Tibial nerve (tissue), 4 donors: Measurements from ENCODE around the gene MLN. TPM values are rescaled to one million over a fixed set of nuclear protein-coding genes. Genes with fewer than 3 reads are reported as not detected.

Experiments used
- DNase-seq, 2 donors: peaks; one replicate each; pipeline ENCODE4 v3.0.0-alpha.2; 2019; ENCODE audit warnings: low spot score in 2 of 2
- H3K27ac ChIP-seq, 4 donors: fragments of 200-600 bp; sonication (generic) in 3 of 4; one replicate each; pipeline ENCODE4 v1.5.1; 2017 to 2019; ENCODE audit warnings: mild to moderate bottlenecking in 1 of 4
- H3K27me3 ChIP-seq, 2 donors: fragments of 200-600 bp; sonication (generic) in 1 of 2; one replicate each; pipeline versions ENCODE4 v1.5.1 to v1.6.0; 2017 to 2019
- H3K36me3 ChIP-seq, 3 donors: fragments of 200-600 bp; sonication (generic); one replicate each; pipeline ENCODE4 v1.5.1; 2018 to 2019
- H3K4me1 ChIP-seq, 4 donors: fragments of 200-600 bp; sonication (generic) in 3 of 4; one replicate each; pipeline ENCODE4 v1.5.1; 2017 to 2019
- H3K4me3 ChIP-seq, 4 donors: fragments of 200-600 bp; sonication (generic) in 3 of 4; one replicate each; pipeline ENCODE4 v1.5.1; 2017 to 2019; ENCODE audit warnings: mild to moderate bottlenecking in 1 of 4, moderate library complexity in 1 of 4
- H3K9me3 ChIP-seq, 4 donors: fragments of 200-600 bp; sonication (generic) in 3 of 4; one replicate each; pipeline ENCODE4 v1.5.1; 2017 to 2019
- EP300 ChIP-seq, 2 donors: sonication (generic); formaldehyde crosslinking; IDR thresholded peaks; one replicate each; pipeline ENCODE4 v1.6.1; 2017; ENCODE audit warnings: antibody characterized with exemption in 2 of 2, mild to moderate bottlenecking in 1 of 2
- POLR2A ChIP-seq, 2 donors: fragments of 450-650 bp; IDR thresholded peaks; one replicate each; pipeline ENCODE4 v1.6.1; 2017; ENCODE audit warnings: antibody characterized with exemption in 2 of 2, mild to moderate bottlenecking in 2 of 2, moderate library complexity in 2 of 2
- WGBS, 2 donors: methylation state at CpG; one replicate each; pipeline ENCODE4 v1.1.5; 2018; 5-methylcytosine and 5-hydroxymethylcytosine counted together
- total RNA-seq, 4 donors: library from RNA; depleted of rRNA; stranded (reverse); fragments of >200 nt; gene quantifications; one replicate each; pipeline ENCODE4 v1.1.0, GENCODE V29; 2016
- TF ChIP-seq, protein P1 (sequence below), 5 experiments: fragments of 200-600 bp in 3 of 5; fragments of 450-650 bp in 2 of 5; sonication (generic) in 3 of 5; IDR thresholded peaks; one replicate each; pipeline ENCODE4 v1.5.1; 2016 to 2019; ENCODE audit warnings: antibody characterized with exemption in 5 of 5, mild to moderate bottlenecking in 3 of 5, moderate library complexity in 2 of 5

MLN gene
- total RNA-seq, 4 donors from 2014 or later: not detected

DNA sequence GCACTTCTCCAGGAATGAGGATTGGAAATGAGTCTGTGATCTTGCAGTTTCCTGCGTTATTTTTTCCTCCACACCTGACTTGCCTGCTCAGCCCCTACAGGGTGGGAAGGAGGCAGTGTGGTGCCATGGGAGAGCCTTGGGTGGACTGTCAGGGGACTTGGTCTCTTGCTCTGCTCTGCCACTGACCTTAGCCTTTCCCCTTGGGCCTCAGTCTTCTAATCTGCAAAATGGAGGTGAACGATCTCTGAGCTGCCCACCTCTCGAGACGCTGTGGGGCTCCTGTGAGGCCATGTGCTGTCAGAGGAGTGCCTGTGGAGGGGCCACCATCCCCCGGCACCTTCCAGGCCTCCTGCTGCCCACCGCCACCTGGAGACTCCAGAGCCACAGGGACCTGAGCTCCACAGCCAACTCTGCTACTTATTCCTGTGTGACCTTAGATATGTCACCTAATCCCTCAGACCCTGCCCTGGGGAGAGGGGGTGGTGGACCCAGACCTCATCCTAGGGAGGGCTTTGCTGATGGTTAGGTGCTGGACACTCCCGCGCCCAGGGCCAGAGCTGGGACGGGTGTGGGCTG is 45.8 kb upstream of the MLN start:
- H3K4me1 ChIP-seq: no peaks in the 10 kb centered on the region
- no peaks in the 10 kb centered on the region for H3K9me3 ChIP-seq
- no peak overlapping the region for H3K27ac ChIP-seq
- whole genome bisulfite sequencing, 2 donors: 82 to 96% methylated on average over 9 of the region's 9 CpGs
- DNase-seq: no peak
- no peak overlapping the region for H3K4me3 ChIP-seq
- peaks cover 0 to 21% of the 10 kb centered on the region in 2 donors for H3K27me3 ChIP-seq
- no peaks in the 10 kb centered on the region for H3K36me3 ChIP-seq
- TF ChIP-seq, protein P1, sequence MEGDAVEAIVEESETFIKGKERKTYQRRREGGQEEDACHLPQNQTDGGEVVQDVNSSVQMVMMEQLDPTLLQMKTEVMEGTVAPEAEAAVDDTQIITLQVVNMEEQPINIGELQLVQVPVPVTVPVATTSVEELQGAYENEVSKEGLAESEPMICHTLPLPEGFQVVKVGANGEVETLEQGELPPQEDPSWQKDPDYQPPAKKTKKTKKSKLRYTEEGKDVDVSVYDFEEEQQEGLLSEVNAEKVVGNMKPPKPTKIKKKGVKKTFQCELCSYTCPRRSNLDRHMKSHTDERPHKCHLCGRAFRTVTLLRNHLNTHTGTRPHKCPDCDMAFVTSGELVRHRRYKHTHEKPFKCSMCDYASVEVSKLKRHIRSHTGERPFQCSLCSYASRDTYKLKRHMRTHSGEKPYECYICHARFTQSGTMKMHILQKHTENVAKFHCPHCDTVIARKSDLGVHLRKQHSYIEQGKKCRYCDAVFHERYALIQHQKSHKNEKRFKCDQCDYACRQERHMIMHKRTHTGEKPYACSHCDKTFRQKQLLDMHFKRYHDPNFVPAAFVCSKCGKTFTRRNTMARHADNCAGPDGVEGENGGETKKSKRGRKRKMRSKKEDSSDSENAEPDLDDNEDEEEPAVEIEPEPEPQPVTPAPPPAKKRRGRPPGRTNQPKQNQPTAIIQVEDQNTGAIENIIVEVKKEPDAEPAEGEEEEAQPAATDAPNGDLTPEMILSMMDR (IDR thresholded peaks at IDR 0.05): no peak
- TF ChIP-seq EP300 (IDR thresholded peaks at IDR 0.05) (no peak), POLR2A (IDR thresholded peaks at IDR 0.05) (no peak)

- no peak overlapping the region for H3K4me3 ChIP-seq
- H3K4me1 ChIP-seq: no peaks in the 10 kb centered on the region
- H3K27me3 ChIP-seq: peaks cover 0 to 10% of the 10 kb centered on the region in 2 donors
- TF ChIP-seq EP300 (IDR thresholded peaks at IDR 0.05): no peak
- TF ChIP-seq, protein P1 (IDR thresholded peaks at IDR 0.05): no peak
- TF ChIP-seq POLR2A (IDR thresholded peaks at IDR 0.05): no peak
- H3K27ac ChIP-seq: no peak overlapping the region
- H3K9me3 ChIP-seq: no peaks in the 10 kb centered on the region
- 30 to 61% methylated on average over 3 of the region's 3 CpGs for WGBS, 2 donors
- H3K36me3 ChIP-seq: no peaks in the 10 kb centered on the region
- DNase-seq: no peak
These were observed 44.7 kb upstream of the MLN start for GRCh38 chr6:33848484-33848883.

DNA sequence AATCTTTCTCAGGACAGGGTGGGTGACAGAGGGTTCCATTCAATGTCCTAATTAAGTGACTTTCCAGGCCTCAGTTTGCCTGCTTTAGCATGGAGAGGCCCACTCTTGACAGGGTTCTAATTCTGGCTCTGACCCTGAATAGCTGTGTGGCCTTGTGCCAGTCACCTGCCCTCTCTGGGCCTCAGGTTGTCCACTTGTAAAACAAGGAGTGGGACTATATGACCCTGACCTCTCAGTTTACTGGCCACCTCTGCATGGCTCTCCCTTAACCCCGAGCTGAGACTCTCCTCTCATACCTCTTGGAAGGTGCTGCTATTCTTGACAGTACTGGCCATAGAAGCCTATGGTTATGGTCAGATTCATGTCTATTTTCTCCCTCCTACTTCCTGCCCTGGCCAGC is 44.1 kb upstream of the MLN start:
- H3K4me3 ChIP-seq: no peak overlapping the region
- TF ChIP-seq POLR2A (IDR thresholded peaks at IDR 0.05): no peak
- TF ChIP-seq, protein P1 (IDR thresholded peaks at IDR 0.05): no peak
- TF ChIP-seq EP300 (IDR thresholded peaks at IDR 0.05): no peak
- WGBS, 2 donors: 73 to 100% methylated on average over 1 of the region's 1 CpG
- peaks cover 0 to 10% of the 10 kb centered on the region in 2 donors for H3K27me3 ChIP-seq
- no peak for DNase-seq
- H3K36me3 ChIP-seq: no peaks in the 10 kb centered on the region
- H3K27ac ChIP-seq: no peak overlapping the region
- H3K9me3 ChIP-seq: no peaks in the 10 kb centered on the region
- H3K4me1 ChIP-seq: no peaks in the 10 kb centered on the region

DNA sequence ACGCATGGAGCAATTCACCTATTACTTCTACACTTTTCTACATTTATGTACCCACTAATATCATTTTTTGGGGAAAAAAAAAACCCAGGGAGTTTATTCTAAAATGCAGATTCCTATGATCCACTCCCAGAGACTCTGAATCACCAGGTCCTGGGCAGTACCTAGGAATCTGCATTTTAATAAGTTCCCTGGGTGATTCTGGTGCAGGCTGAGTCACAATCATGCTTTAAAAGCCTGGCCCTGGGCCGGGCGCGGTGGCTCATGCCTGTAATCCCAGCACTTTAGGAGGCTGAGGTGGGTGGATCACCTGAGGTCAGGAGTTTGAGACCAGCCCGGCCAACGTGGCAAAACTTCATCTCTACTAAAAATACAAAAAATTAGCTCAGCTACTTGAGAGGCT is 43.3 kb upstream of the MLN start:
- Histone ChIP-seq H3K36me3 (no peaks in the 10 kb centered on the region), H3K4me1 (no peaks in the 10 kb centered on the region), H3K4me3 (no peak overlapping the region), H3K9me3 (no peaks in the 10 kb centered on the region), H3K27ac (no peak overlapping the region), H3K27me3 (peaks cover 0 to 10% of the 10 kb centered on the region in 2 donors)
- TF ChIP-seq EP300 (IDR thresholded peaks at IDR 0.05): no peak
- TF ChIP-seq POLR2A (IDR thresholded peaks at IDR 0.05): no peak
- TF ChIP-seq, protein P1 (IDR thresholded peaks at IDR 0.05): no peak
- 84 to 89% methylated on average over 6 of the region's 6 CpGs for WGBS, 2 donors
- DNase-seq: no peak

GRCh38 chr6:33846226-33846625 is 42.4 kb upstream of the MLN start:
- no peaks in the 10 kb centered on the region for H3K9me3 ChIP-seq
- no peaks in the 10 kb centered on the region for H3K36me3 ChIP-seq
- no peak overlapping the region for H3K4me3 ChIP-seq
- H3K4me1 ChIP-seq: no peaks in the 10 kb centered on the region
- WGBS, 2 donors: 77 to 87% methylated on average over 2 of the region's 2 CpGs
- peaks cover 0 to 7% of the 10 kb centered on the region in 2 donors for H3K27me3 ChIP-seq
- TF ChIP-seq EP300 (IDR thresholded peaks at IDR 0.05) (no peak), POLR2A (IDR thresholded peaks at IDR 0.05) (no peak)
- TF ChIP-seq, protein P1 (IDR thresholded peaks at IDR 0.05): no peak
- no peak for DNase-seq
- H3K27ac ChIP-seq: no peak overlapping the region
